ENCODE data around the gene NDUFAF2. TPM values are rescaled to one million over a fixed set of nuclear protein-coding genes. Genes with fewer than 3 reads are reported as not detected.
"Not testable (repeated sequence)": the region's sequence is repeated elsewhere in the genome, so short reads cannot be mapped to it uniquely, and the experiment has no call there.

NDUFAF2 gene
- total RNA-seq, 1 donor from 2014 or later, result 32.3 TPM

DNA sequence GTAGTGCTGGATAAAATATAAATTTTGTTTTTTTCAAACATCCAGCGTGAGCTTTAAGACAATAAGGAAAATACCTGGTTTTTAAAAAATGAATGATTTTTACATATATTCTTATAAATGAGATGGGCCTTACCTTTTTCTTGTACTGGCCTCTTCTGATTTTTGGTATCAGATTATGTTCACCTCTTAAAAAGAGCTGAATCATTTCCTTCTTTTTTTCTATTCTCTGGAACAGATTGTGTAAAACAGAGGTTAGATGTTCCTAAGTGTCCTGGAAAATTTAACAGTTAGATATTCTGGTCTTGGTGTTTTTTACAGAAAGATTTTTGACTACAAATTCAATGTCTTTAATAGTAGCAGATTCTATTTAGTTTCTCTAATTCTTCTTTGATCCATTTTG lies 74.6 kb downstream of the NDUFAF2 start:
- no peak for DNase-seq (ENCODE audit: low read depth)
- TF ChIP-seq CTCF (conservative IDR thresholded peaks at IDR 0.05; ENCODE audit: low read depth, low read length), result no peak
- no peak overlapping the region for H3K4me3 ChIP-seq (ENCODE audit: low read depth, low read length)

GRCh38 chr5:61020415-61020814 lies 75.4 kb downstream of the NDUFAF2 start:
- no peak for TF ChIP-seq CTCF (conservative IDR thresholded peaks at IDR 0.05; ENCODE audit: low read depth, low read length)
- no peak overlapping the region for H3K4me3 ChIP-seq (ENCODE audit: low read depth, low read length)
- no peak for DNase-seq (ENCODE audit: low read depth)

GRCh38 chr5:61023131-61023530 lies 78.1 kb downstream of the NDUFAF2 start:
- no peak for DNase-seq (ENCODE audit: low read depth)
- no peak overlapping the region for H3K4me3 ChIP-seq (ENCODE audit: low read depth, low read length)
- no peak for TF ChIP-seq CTCF (conservative IDR thresholded peaks at IDR 0.05; ENCODE audit: low read depth, low read length)

DNA sequence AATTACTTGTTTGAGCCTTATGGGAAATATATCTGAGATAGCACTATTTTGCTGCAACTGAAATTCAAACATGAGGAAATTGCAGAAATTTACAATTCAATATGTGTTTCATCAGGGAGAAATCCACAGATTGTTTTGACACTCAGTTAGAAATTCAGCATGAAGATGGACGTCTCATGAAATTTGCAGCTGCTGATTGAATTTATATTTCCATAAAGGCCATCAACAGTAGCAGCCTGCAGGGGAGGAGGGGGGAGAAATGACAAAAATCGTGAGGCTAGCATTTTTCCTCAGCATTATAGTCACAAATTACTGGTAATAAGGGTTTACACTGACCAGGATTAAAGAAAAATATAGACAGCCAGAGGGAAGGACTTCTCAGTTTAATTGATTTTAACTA lies 81.0 kb downstream of the NDUFAF2 start:
- no peak overlapping the region for H3K4me3 ChIP-seq (ENCODE audit: low read depth, low read length)
- no peak for DNase-seq (ENCODE audit: low read depth)
- TF ChIP-seq CTCF (conservative IDR thresholded peaks at IDR 0.05; ENCODE audit: low read depth, low read length), result no peak

DNA sequence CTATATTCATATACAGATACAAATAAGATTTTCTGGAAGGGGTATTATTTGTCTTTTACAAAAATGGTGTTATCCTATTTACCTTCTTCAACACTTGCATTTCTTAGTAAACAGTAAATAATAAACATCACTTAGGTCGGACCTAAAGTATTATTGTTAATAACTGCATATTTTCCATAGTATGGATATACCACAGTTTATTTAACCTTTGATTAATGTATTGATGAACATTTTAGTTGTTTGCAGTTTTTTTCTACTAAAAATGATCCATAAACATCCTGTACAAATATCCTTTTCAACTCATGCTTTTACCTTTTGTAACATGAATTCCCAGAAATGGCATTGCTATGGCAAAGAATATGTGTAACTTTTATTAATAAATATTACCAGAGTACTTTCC lies 83.4 kb downstream of the NDUFAF2 start:
- DNase-seq (ENCODE audit: low read depth), result no peak
- no peak for TF ChIP-seq CTCF (conservative IDR thresholded peaks at IDR 0.05; ENCODE audit: low read depth, low read length)
- H3K4me3 ChIP-seq (ENCODE audit: low read depth, low read length), result no peak overlapping the region

DNA sequence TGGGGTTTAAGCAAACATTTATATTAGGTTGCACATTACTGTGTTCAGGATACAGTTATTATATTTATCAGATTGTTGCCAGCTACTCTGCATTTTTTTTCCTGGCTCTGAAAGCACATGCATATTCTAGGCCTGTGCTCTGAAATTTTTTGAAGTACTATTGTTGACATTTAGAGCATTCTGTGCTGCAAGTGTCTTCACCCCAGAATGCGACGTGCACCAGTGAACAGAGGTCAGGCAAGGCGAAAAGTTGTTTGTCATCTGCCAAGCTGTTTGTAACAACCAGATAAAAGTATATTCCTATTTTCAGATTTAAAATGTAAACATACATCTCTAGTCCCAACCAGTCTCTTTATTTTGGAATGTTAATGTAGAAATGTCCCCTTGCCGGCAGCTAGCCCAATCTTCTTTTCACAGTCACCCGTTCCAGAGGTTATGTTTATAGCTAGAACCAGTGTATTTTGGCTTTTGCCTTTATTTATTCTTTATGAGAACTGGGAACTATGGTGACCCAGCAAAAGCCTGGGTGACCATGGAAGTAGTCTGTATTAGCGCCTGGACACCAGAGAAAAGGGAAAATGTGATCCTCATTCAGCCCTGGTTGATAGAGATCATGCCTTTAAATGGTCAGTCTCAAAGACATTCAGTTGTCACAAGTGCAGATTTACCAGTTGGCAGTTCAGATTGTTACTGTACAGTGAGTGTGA lies 84.6 kb downstream of the NDUFAF2 start:
- no peak for DNase-seq (ENCODE audit: low read depth)
- TF ChIP-seq CTCF (conservative IDR thresholded peaks at IDR 0.05; ENCODE audit: low read depth, low read length), result no peak
- no peak overlapping the region for H3K4me3 ChIP-seq (ENCODE audit: low read depth, low read length)

DNA sequence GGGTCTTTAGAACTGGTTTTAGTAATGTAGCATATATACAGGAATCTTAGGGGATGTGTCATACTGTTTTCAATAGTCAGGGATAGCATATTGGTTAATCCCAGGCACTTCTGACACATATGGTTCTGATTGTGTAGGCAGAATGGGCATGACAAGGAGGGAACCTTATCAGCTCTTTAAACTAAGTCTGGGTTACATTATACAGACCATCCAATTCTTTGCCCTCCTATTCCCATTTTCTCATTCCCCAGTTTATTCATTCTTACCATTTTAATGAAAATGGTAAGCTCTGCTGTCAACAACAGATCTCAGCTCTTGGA lies 85.1 kb downstream of the NDUFAF2 start:
- no peak for DNase-seq (ENCODE audit: low read depth)
- no peak for TF ChIP-seq CTCF (conservative IDR thresholded peaks at IDR 0.05; ENCODE audit: low read depth, low read length)
- no peak overlapping the region for H3K4me3 ChIP-seq (ENCODE audit: low read depth, low read length)

- H3K4me3 ChIP-seq (ENCODE audit: low read depth, low read length); DNase-seq (ENCODE audit: low read depth): not testable (repeated sequence)
These were observed 86.3 kb downstream of the NDUFAF2 start for GRCh38 chr5:61031301-61031700.
